ENCODE data around the gene EFCAB12.

GRCh38 chr3:129352045-129352444, 76.4 kb downstream of the EFCAB12 start:
- TF ChIP-seq POLR2AphosphoS5 (IDR thresholded peaks at IDR 0.05; ENCODE audit: low read depth, low read length) (no peak), REST (IDR thresholded peaks at IDR 0.05; ENCODE audit: insufficient read depth in 1 of 2, low read depth in 2 of 2, low read length in 1 of 2) (no peak), CTCF (IDR thresholded peaks at IDR 0.05) (no peak), TCF7L2 (IDR thresholded peaks at IDR 0.05; ENCODE audit: low read depth, low read length) (no peak)

Measured in Panc1 (cell line).